ENCODE data around the gene SUGT1. TPM values are rescaled to one million over a fixed set of nuclear protein-coding genes. Genes with fewer than 3 reads are reported as not detected.
"Not testable (repeated sequence)": the region's sequence is repeated elsewhere in the genome, so short reads cannot be mapped to it uniquely, and the experiment has no call there.

SUGT1 gene
- total and polyA plus RNA-seq, 2 experiments from 2014 or later: 61.3 to 172 TPM

GRCh38 chr13:52677823-52678222 is 25.2 kb downstream of the SUGT1 start:
- no peak for DNase-seq (ENCODE audit: low spot score)
- Mint-ChIP-seq H3K27me3 (ENCODE audit: insufficient read depth, low read depth, poor library complexity) (no peaks in the 10 kb centered on the region), H3K4me3 (no peak overlapping the region), H3K9me3 (no peaks in the 10 kb centered on the region), H3K4me1 (no peaks in the 10 kb centered on the region), H3K36me3 (ENCODE audit: low read depth) (peaks cover 40% of the 10 kb centered on the region), H3K27ac (no peak overlapping the region; the same call in 1 of the 2 replicates)
- no peak overlapping the region for H2AFZ ChIP-seq
- H3F3A ChIP-seq (replicated peaks; ENCODE audit: low read depth): no peaks in the 10 kb centered on the region
- H3K9me2 ChIP-seq (ENCODE audit: insufficient read depth): no peaks in the 10 kb centered on the region
- ATAC-seq: no peak
- TF ChIP-seq CTCF (conservative IDR thresholded peaks at IDR 0.05; ENCODE audit: low read depth in 2 of 2): no peak
- H3K27ac ChIP-seq (ENCODE audit: low read depth): no peak overlapping the region
- H3K27me3 ChIP-seq (ENCODE audit: insufficient read depth): no peaks in the 10 kb centered on the region
- peaks cover 4% of the 10 kb centered on the region; the same call in 1 of the 2 replicates for H4K20me1 ChIP-seq (replicated peaks; ENCODE audit: insufficient read depth)
- H3K36me3 ChIP-seq (ENCODE audit: insufficient read depth): peaks cover 28% of the 10 kb centered on the region
- H3K4me1 ChIP-seq (ENCODE audit: insufficient read depth): no peaks in the 10 kb centered on the region
- no peak overlapping the region for H3K4me3 ChIP-seq
- H3K79me2 ChIP-seq (replicated peaks; ENCODE audit: insufficient read depth): peaks cover 35% of the 10 kb centered on the region
- no peak overlapping the region for H3K4me2 ChIP-seq

GRCh38 chr13:52685806-52686205 is 33.2 kb downstream of the SUGT1 start:
- not testable (repeated sequence) for H3K4me1 ChIP-seq (ENCODE audit: insufficient read depth); H3K4me2 ChIP-seq; H3K27ac ChIP-seq (ENCODE audit: low read depth); H3K27ac Mint-ChIP-seq; H3K4me3 Mint-ChIP-seq; H3K4me1 Mint-ChIP-seq; H3K9me3 Mint-ChIP-seq; H3K4me3 ChIP-seq; H3K36me3 ChIP-seq (ENCODE audit: insufficient read depth); H2AFZ ChIP-seq; H3F3A ChIP-seq (replicated peaks; ENCODE audit: low read depth); H3K27me3 ChIP-seq (ENCODE audit: insufficient read depth); H3K27me3 Mint-ChIP-seq (ENCODE audit: insufficient read depth, low read depth, poor library complexity); DNase-seq (ENCODE audit: low spot score); H3K9me2 ChIP-seq (ENCODE audit: insufficient read depth); ATAC-seq
- H3K36me3 Mint-ChIP-seq (ENCODE audit: low read depth): peaks cover 54% of the 10 kb centered on the region
- Histone ChIP-seq H4K20me1 (replicated peaks; ENCODE audit: insufficient read depth) (peaks cover 12% of the 10 kb centered on the region; the same call in 1 of the 2 replicates), H3K79me2 (replicated peaks; ENCODE audit: insufficient read depth) (0 out of 2 replicates have a peak, but pooled peaks cover 15% of the 10 kb centered on the region)

GRCh38 chr13:52686376-52686775 is 33.7 kb downstream of the SUGT1 start:
- peaks cover 12% of the 10 kb centered on the region; the same call in 1 of the 2 replicates for H4K20me1 ChIP-seq (replicated peaks; ENCODE audit: insufficient read depth)
- no peak overlapping the region for H3K4me3 Mint-ChIP-seq
- H3K4me1 Mint-ChIP-seq: no peaks in the 10 kb centered on the region
- DNase-seq (ENCODE audit: low spot score): no peak
- ATAC-seq: no peak
- peaks cover 50% of the 10 kb centered on the region for H3K36me3 Mint-ChIP-seq (ENCODE audit: low read depth)
- no peaks in the 10 kb centered on the region for H3K4me1 ChIP-seq (ENCODE audit: insufficient read depth)
- no peaks in the 10 kb centered on the region for H3K27me3 ChIP-seq (ENCODE audit: insufficient read depth)
- no peak overlapping the region for H3K4me2 ChIP-seq
- no peaks in the 10 kb centered on the region for H3K9me2 ChIP-seq (ENCODE audit: insufficient read depth)
- H3K36me3 ChIP-seq (ENCODE audit: insufficient read depth): no peaks in the 10 kb centered on the region
- TF ChIP-seq REST (IDR thresholded peaks at IDR 0.05; ENCODE audit: unreplicated experiment) (no peak), JUNB (IDR thresholded peaks at IDR 0.05; ENCODE audit: unreplicated experiment) (no peak)
- no peak overlapping the region for H3K4me3 ChIP-seq
- H3K27ac ChIP-seq (ENCODE audit: low read depth): no peak overlapping the region
- 0 out of 2 replicates have a peak, but pooled peaks cover 15% of the 10 kb centered on the region for H3K79me2 ChIP-seq (replicated peaks; ENCODE audit: insufficient read depth)
- H2AFZ ChIP-seq: no peak overlapping the region
- no peak overlapping the region for H3K27ac Mint-ChIP-seq
- H3F3A ChIP-seq (replicated peaks; ENCODE audit: low read depth): no peaks in the 10 kb centered on the region
- H3K27me3 Mint-ChIP-seq (ENCODE audit: insufficient read depth, low read depth, poor library complexity): no peaks in the 10 kb centered on the region
- no peaks in the 10 kb centered on the region for H3K9me3 Mint-ChIP-seq

Data from GM23338 (cell line).